GM19099 (cell line): Measurements from ENCODE around the gene TBL1X.

ENCODE experiments used
- POLR2A ChIP-seq: IDR thresholded peaks from 3 replicates; pipeline ENCODE4 v1.6.1; 2011; ENCODE audit warnings: low read depth; ENCODE audit not compliant: insufficient read length; ENCODE audit errors: extremely low read depth

TBL1X gene

DNA sequence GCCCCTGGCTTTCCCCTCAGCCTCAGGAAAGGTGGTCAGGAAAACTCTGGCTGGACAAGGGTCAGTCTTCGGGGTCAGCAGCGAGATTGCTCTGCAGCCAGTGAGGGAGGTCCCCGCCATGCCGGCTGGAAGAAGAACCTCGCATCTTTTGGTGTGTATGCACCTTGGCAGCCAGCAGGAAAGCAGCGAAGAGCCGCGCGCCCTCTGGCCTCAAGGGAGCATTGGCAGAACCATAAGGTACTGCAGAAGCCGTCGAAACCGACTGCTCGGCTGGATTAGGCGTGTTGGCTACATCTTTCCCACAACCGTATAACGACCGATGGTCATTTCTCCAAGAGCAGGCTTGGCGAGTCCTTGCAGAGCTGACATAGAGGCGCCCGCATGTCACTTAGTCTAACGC is 252.5 kb downstream of the TBL1X start:
- no peak for TF ChIP-seq POLR2A

DNA sequence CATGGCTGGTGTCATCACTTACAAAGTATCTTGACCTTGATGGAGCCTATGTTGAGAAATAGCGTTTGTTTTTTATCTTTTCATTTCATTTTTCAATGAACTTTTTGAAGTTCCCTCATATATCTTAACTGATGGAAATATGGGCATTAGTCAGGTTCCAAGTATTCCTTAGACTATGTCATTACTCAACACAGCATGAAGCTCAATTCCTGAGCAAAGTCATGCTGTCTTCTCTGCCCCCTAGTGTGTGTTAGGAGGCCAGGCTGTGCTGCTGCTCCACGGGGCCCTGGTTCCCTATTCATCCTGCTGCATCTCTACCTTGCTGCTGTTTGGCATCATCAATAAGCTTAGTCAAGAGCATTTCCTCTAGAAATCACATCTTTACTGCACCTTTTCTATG is 259.9 kb downstream of the TBL1X start:
- no peak for TF ChIP-seq POLR2A

DNA sequence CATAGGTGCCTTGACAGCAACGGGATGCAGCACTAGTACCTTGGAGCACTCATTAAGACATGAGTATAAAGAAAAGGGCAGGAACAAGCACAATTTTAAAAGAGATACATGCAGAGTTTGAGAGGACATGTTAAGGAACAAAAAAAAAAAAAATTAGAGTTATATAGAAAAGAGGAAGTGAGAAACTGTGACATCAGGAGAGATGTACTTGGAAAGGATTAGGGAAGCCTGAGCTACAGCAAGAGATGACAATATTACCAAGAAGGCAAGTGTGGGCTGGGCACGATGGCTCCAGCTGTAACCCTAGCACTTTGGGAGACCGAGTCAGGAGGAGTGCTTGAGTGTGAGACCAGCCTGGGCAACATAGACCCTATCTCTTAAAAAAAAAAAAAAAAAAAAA is 263.4 kb downstream of the TBL1X start:
- TF ChIP-seq POLR2A: no peak

DNA sequence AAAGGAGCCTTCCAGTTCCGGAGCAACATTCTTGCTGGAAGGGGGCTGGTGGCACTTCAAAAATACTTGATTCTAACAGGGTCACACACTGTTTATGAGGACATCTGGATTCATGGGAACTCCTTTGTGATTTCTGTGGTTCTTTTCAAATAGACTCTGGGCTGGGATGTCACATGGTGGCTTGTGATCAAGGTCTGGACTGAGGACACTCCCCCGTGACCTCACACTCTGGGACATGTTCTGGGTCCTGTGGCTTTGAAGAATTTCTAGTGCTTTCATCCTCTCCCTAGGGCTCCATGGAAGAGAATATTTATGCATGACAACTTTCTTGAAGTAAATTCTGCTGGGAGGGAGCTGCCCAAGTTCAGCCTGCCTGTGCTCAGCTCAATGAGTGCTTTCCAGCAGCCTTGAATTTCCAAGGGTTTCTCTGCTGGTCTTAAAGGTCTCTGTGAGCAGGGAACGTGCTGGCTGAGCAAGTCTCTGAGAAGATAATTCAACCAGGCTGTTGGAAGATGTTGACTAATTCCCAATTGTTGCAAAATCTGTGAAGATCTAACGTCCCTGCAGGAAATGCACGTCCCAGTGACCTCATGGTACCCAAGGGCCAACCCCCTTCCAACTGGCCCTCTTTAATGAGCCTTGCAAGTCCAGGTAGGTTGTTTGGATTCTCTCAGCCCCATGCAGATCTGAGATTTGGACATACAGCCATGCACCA is 264.5 kb downstream of the TBL1X start:
- TF ChIP-seq POLR2A: no peak

DNA sequence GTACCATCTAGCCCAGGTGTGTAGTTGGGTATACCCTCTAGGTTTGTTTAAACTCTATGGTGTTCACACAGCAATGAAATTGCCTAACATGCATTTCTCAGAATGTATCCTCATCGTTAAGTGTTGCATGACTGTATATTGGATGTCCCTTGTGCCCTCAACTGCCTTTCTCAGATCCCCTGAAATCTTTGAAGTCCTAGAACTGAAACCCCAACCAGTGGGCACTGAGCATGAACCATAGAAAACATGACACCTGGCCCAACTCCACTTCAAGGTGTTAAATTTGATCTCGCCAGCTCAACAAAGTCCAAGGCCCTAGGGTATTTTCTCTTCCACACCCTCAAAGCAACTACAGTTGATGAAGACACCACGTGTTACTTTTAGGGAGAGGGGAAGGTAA is 265.2 kb downstream of the TBL1X start:
- no peak for TF ChIP-seq POLR2A

DNA sequence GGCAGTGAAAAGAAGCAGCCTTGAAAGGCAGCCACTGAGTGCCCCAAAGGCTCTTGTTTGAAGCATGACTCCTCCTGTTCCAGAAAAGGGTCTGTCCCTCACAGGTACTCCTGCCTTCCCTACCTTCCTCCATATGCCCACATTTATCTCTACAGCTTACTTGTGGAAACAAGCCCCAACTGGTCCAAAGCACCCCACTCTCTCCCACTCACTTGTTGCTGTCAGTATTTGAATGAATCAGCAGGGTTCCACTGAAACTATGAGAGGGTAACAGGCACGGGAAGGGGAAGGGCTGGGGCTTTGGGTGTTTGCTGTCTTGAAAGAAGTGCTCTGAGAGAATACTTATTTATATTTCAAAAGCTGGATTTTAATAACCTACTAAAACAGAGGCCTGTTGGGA is 265.9 kb downstream of the TBL1X start:
- no peak for TF ChIP-seq POLR2A

DNA sequence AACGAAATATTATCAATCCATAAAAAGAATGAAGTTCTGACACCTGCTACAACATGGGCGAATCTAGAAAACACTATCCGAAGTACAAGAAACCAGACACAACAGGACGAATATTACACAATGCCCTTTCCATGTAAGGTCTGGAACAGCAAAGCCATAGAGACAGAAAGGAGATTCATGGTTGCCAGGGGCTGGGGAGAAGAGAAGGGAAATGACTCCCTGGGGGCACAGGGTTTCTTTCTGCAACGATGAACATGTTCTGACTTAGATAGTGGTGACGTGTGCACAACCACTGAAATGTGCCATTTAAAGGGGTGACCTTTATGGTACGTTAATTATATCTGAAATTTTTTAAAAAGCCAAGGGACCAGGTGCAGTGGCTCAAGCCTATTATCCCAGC is 272.5 kb downstream of the TBL1X start:
- TF ChIP-seq POLR2A: no peak

DNA sequence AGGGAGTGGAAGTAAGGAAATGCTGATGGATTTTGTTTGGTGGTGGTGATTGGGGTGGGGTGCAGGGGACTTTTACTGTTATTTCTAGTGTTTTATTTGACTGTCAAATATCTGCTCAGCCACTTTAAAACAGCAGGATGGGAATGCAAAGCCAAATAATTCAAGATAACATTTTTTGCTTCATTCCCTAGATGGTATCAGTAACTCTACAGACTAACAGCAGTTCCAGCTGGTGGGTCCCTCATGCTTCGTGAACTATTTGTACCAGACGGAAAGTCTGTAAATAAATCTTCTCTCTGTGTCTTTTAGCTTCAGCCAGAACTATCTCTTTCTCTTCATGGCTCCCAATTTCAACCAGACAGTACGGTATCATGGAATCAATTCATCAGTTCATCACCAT is 273.3 kb downstream of the TBL1X start:
- TF ChIP-seq POLR2A: no peak

DNA sequence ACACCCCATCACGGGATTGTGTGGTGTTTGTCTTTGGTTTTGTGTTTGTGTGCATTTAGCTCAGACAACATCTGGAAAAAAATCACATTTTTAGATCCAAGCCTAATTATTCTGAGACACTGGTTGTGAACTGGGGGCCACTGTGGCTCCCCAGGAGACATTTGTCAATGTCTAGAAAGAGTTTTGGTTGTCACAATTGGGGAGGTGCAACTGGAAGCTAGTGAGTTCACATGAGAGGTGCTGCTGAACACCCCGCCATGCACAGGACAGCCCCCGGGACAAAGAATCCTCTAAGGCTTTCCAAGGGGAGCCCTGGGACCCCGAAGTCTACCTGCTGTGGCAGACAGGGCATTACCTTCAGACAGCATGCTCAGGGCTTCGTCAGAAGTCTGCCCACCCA is 274.3 kb downstream of the TBL1X start:
- TF ChIP-seq POLR2A: no peak

DNA sequence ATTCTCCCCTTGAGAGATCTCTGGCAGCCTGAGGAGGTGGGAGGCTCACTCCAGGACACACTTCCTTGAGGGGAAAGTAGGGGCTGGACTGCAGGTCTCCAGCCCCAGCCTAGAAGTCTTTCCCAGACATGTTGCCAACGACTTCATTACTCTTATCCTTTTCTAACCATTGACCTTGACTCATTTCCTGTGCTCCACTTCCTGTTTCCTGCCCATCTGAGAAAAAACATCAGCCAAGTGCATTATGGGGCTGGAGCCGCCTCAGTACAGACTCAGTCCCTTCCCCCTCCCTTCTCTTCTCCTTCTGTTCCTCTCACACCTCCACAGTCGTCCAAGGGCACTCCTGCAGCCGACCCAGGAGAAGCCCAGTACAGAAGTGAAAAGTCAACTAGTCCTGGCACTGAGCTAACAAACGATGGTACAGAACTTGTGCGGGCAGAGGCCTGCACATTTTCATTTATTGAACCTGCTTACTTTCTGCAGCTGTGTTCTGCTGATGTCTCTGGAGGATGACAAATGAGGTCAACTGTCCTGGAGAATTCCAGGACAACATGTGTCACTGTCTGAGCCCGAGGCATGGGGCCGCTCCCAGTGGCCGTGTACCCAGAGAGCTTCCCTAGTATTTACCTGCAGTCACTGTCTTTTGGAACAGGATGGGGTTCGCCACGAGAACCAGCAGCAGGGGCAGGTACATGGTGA is 280.7 kb downstream of the TBL1X start:
- no peak for TF ChIP-seq POLR2A

DNA sequence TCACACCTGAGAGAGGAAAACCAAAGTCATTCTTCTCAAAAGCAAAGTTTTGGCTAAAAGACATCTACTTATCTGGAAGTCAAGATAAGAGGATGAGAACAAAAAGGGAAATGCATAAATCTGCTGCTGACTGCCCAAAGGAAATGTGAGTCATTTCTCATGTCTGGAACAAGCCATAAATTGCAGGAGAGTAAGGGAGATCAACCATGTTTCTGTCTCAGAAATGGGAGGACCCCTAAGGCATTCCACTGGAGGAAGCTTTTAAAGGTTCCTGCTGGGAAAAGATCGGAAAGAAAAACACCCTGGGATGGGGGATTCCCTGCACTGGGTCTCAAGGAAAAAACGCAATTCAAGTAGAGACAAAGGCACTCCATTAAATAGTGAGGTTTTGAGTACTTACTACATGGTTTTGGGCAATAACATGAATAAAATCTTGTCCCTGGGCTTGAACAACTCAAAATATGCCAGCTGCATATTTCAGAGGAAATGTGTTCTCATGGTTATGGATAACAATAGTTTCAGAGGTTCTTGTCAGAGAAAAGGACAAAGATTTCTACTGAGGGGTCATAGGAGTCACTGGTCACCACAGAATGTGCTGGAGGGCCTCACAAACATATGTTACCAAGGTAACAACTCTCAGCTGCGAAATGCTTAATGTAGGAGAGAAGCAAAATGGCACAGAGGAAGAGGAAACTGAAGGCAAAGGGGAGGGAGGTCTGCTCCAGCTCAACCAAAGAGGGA is 281.5 kb downstream of the TBL1X start:
- TF ChIP-seq POLR2A: no peak

DNA sequence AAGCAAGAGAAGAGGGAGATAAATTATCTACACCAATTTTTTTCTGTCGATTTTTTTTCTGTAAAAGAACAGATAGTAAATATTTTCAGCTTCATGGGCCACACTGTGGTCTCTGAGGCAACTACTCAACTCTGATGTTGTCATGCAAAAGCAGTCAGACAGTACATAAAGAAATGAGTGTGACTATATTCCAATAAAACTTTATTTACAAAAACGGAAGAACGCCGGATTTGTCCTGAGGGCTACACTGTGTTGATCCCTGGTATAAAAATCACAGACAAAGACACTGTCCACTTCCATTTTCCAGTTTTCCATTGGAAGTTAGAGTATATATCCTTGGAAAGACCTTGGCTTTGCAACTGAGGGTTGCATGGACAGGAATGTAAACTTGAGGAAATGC is 282.8 kb downstream of the TBL1X start:
- no peak for TF ChIP-seq POLR2A

DNA sequence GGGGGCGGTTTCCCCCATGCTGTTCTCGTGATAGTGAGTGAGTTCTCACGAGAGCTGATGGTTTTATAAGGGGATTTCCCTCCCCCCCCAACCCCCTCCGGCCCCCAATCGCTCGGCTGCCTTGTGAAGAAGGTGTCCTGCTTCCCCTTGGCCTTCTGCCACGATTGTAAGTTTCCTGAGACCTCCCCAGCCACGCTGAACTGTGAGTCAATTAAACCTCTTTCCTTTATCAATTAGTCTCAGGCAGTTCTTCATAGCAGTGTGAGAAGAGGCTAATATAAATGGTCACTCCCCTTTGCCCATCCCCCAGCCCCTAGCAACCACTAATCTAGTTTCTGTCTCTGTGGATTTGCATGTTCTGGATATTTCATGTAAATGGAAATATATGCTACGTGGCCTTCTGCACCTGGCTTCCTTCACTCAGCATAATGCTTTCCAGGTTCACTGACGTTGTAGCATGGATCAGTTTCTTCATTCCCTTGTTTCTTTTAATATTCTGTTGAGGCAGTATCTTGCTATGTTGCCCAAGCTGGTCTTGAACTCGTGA is 284.4 kb downstream of the TBL1X start:
- no peak for TF ChIP-seq POLR2A

DNA sequence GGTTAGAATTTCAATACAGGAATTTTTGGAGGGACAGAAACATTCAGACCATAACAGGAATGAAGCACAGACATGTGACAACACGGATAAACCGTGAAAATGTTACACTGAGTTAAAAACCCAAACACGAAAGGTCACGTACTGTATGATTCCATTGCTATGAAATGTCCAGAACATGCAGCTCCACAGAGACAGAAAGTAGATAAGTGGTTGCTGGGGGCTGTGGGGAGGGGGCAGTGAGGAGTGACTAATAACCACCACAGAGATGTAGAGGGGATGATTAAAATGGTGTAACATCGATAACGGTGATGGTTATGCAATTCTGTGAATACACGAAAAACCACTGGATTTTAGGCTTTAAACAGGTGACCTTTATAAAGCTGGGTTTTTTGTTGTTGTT is 292.5 kb downstream of the TBL1X start:
- TF ChIP-seq POLR2A: no peak

DNA sequence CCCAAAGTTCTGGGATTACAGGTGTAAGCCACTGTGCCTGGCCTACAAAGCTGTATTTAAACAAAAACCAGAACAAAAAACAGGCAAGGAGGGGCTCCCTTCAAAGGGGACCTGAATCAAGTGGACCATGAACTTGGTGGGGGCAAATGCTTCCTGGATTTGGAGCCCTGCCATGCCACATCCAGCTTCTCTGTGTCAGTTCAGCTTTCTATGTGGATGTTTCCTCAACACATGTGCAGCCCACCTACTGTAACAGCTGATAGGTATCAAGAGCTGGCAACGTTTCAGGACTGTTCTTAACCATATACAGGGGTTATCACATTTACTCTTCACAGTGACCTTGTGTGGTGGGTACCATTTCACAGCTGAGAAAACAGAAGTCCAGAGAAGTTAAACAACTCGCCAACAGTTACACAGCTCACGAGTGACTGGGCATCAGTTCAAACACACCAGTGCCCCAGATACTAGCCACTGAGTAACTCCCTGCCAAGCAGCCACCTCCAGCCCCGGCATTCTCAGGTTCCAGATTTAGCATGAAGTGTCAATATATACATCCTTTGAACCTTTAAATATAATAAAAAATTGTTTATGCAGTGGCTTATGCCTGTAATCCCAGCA is 293.3 kb downstream of the TBL1X start:
- no peak for TF ChIP-seq POLR2A
